ENCODE data around the gene POLN. TPM values are rescaled to one million over a fixed set of nuclear protein-coding genes. Genes with fewer than 3 reads are reported as not detected.

POLN gene
- total and polyA plus RNA-seq, 2 of the 4 experiments (the other 2 are of a cell fraction), result 0.63 to 0.72 TPM

DNA sequence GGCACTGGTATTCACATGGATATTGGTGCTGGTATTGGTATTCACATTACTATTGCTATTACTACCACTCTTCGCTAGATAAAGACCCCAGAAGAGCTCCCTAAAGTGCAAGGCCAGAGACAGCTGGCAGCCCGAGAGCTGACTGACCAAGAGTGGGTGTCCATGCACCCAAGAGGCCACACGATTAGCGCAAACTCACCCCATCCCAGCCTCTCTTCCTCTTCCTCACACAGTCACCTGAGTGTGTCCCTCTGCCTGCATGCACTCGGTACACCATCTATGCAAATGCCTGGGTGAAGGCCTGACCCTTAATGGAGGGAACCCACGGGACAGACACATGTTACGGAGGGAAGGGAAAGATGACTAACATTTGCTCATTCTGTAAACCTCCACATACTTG, 86.7 kb downstream of the POLN start:
- Histone ChIP-seq H3K4me1 (ENCODE audit: control insufficient read depth, insufficient read depth, low read length) (peaks cover 2% of the 10 kb centered on the region), H2BK120ac (ENCODE audit: low read depth, low read length) (no peak overlapping the region), H2BK5ac (ENCODE audit: low read depth, low read length, poor library complexity, severe bottlenecking) (no peak overlapping the region), H4K91ac (ENCODE audit: insufficient read depth, low read depth, low read length) (no peak overlapping the region), H3K4me2 (ENCODE audit: low read depth, low read length) (no peak overlapping the region), H3K4me3 (ENCODE audit: insufficient read depth, low read depth, low read length) (no peak overlapping the region), H3K56ac (ENCODE audit: extremely low read depth, insufficient read depth, low read length) (no peak overlapping the region), H3K79me1 (ENCODE audit: low read depth in 1 of 2, low read length in 2 of 2) (no peaks in the 10 kb centered on the region), H2BK20ac (ENCODE audit: low read depth, low read length) (no peak overlapping the region), H4K5ac (ENCODE audit: low read depth, low read length) (no peak overlapping the region), H3K18ac (ENCODE audit: low read depth, low read length) (no peak overlapping the region), H2AK9ac (replicated peaks; ENCODE audit: low read depth, low read length, poor library complexity) (no peak overlapping the region), H2AFZ (replicated peaks; ENCODE audit: low read length, poor library complexity) (no peak overlapping the region), H2AK5ac (ENCODE audit: low read depth, low read length) (no peak overlapping the region), H3K4ac (ENCODE audit: low read depth, low read length) (no peak overlapping the region), H4K8ac (ENCODE audit: low read depth in 2 of 2, low read length in 2 of 2) (no peak overlapping the region), H3K23ac (ENCODE audit: low read depth, low read length) (no peak overlapping the region), H4K20me1 (ENCODE audit: insufficient read depth, low read length) (no peaks in the 10 kb centered on the region), H3K9ac (ENCODE audit: low read depth, low read length) (no peak overlapping the region), H3K9me3 (ENCODE audit: control insufficient read depth, insufficient read depth, low read length) (no peaks in the 10 kb centered on the region), H3K14ac (replicated peaks; ENCODE audit: low read depth, low read length) (no peak overlapping the region), H3K36me3 (ENCODE audit: control insufficient read depth, insufficient read depth, low read length) (no peaks in the 10 kb centered on the region), H3K27ac (ENCODE audit: insufficient read depth, low read length) (no peak overlapping the region), H2BK15ac (ENCODE audit: low read depth, low read length) (no peak overlapping the region), H3K9me1 (ENCODE audit: insufficient read depth, low read length) (peaks cover 4% of the 10 kb centered on the region; the same call in 1 of the 2 replicates), H3K27me3 (ENCODE audit: control insufficient read depth, insufficient read depth, low read length) (no peaks in the 10 kb centered on the region; the same call in 1 of the 2 replicates)
- BruUV-seq (replicated peaks), result no TSS peak
- no peak for TF ChIP-seq RAD21 (IDR thresholded peaks at IDR 0.05; ENCODE audit: low read length)
- no peak for TF ChIP-seq CHD1 (IDR thresholded peaks at IDR 0.05; ENCODE audit: low read depth, low read length)
- TF ChIP-seq RFX5 (IDR thresholded peaks at IDR 0.05; ENCODE audit: low read depth, low read length), result no peak
- TF ChIP-seq CTCF (conservative IDR thresholded peaks at IDR 0.05; ENCODE audit: low read depth, low read length), result no peak
- no peak for TF ChIP-seq USF2 (IDR thresholded peaks at IDR 0.05; ENCODE audit: low read depth, low read length)
- no peak for TF ChIP-seq CEBPB (IDR thresholded peaks at IDR 0.05; ENCODE audit: low read depth, low read length)
- no peak for TF ChIP-seq BHLHE40 (IDR thresholded peaks at IDR 0.05; ENCODE audit: low read depth, low read length)
- TF ChIP-seq, protein P1, sequence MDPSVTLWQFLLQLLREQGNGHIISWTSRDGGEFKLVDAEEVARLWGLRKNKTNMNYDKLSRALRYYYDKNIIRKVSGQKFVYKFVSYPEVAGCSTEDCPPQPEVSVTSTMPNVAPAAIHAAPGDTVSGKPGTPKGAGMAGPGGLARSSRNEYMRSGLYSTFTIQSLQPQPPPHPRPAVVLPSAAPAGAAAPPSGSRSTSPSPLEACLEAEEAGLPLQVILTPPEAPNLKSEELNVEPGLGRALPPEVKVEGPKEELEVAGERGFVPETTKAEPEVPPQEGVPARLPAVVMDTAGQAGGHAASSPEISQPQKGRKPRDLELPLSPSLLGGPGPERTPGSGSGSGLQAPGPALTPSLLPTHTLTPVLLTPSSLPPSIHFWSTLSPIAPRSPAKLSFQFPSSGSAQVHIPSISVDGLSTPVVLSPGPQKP (IDR thresholded peaks at IDR 0.05; ENCODE audit: borderline replicate concordance, low read depth, low read length), result no peak
- no peak for TF ChIP-seq RCOR1 (IDR thresholded peaks at IDR 0.05; ENCODE audit: insufficient replicate concordance, low read length)
- no peak for TF ChIP-seq MXI1 (IDR thresholded peaks at IDR 0.05; ENCODE audit: borderline replicate concordance, low read depth, low read length)
- no peak for TF ChIP-seq FOS (IDR thresholded peaks at IDR 0.05; ENCODE audit: low read depth, low read length)
- no peak for TF ChIP-seq MAZ (IDR thresholded peaks at IDR 0.05; ENCODE audit: borderline replicate concordance, low read depth, low read length)
- no peak for TF ChIP-seq NFE2L2 (IDR thresholded peaks at IDR 0.05; ENCODE audit: low read depth, low read length)
- TF ChIP-seq SMC3 (IDR thresholded peaks at IDR 0.05; ENCODE audit: low read depth, low read length), result no peak
- TF ChIP-seq POLR2A (IDR thresholded peaks at IDR 0.05; ENCODE audit: low read depth, low read length), result no peak
- TF ChIP-seq MAFK (IDR thresholded peaks at IDR 0.05; ENCODE audit: low read depth, low read length), result no peak
- ChIA-PET POLR2A (ENCODE audit: unreplicated experiment) (no interaction called here), CTCF (no interaction called here)
- dilution Hi-C loops (cut with HindIII; ENCODE audit: low sequenced_read_pairs, unreplicated experiment), result no loop called here
- WGBS, 2 experiments (ENCODE audit: extremely low coverage in 2 of 2, insufficient read length in 1 of 2), result no CpG with 5 or more reads among the region's 7 CpGs
- intact Hi-C loops (cut with micrococcal nuclease), result no loop called here
- DNase-seq (no peak), ATAC-seq (ENCODE audit: low read depth) (no peak)
- in situ Hi-C loops (cut with MboI; ENCODE audit: low sequenced_read_pairs), result no loop called here

All from IMR-90 (cell line).